Measurements from ENCODE around the gene UNKL. TPM values are rescaled to one million over a fixed set of nuclear protein-coding genes. Genes with fewer than 3 reads are reported as not detected.

The UNKL gene
- total RNA-seq, 4 donors from 2014 or later: 31.8 to 38.8 (median 35.8) TPM

- H3K4me3 ChIP-seq: no peak overlapping the region
- in situ Hi-C loops (cut with MboI; ENCODE audit: low sequenced_read_pairs in 4 of 4) (no loop called here), intact Hi-C loops (cut with DNase I; ENCODE audit: low total_unique reads) (no loop called here)
- no peaks in the 10 kb centered on the region for H3K36me3 ChIP-seq
- no peaks in the 10 kb centered on the region for H3K9me3 ChIP-seq
- no peak for TF ChIP-seq CTCF (IDR thresholded peaks at IDR 0.05 in 4 of 5, conservative IDR thresholded peaks at IDR 0.05 in 1 of 5)
- TF ChIP-seq POLR2A (IDR thresholded peaks at IDR 0.05): no peak
- no peaks in the 10 kb centered on the region for H3K4me1 ChIP-seq
- DNase-seq (no peak), ATAC-seq (no peak)
- H3K27me3 ChIP-seq: no peaks in the 10 kb centered on the region
- no peak overlapping the region for H3K27ac ChIP-seq
Observed at GRCh38 chr16:1436731-1437355, 22.3 kb upstream of the UNKL start.

- intact Hi-C loops (cut with DNase I; ENCODE audit: low total_unique reads): no loop called here
- no peaks in the 10 kb centered on the region for H3K36me3 ChIP-seq
- in situ Hi-C loops (cut with MboI; ENCODE audit: low sequenced_read_pairs in 4 of 4): no loop called here
- H3K27ac ChIP-seq: no peak overlapping the region
- no peaks in the 10 kb centered on the region for H3K4me1 ChIP-seq
- no peak overlapping the region for H3K4me3 ChIP-seq
- TF ChIP-seq POLR2A (IDR thresholded peaks at IDR 0.05) (no peak), CTCF (IDR thresholded peaks at IDR 0.05 in 4 of 5, conservative IDR thresholded peaks at IDR 0.05 in 1 of 5) (no peak)
- H3K9me3 ChIP-seq: no peaks in the 10 kb centered on the region
- no peak for ATAC-seq
- H3K27me3 ChIP-seq: no peaks in the 10 kb centered on the region
- no peak for DNase-seq
Observed at GRCh38 chr16:1435921-1436697, 21.6 kb upstream of the UNKL start.

GRCh38 chr16:1434644-1435592 lies 20.4 kb upstream of the UNKL start:
- Histone ChIP-seq H3K36me3 (no peaks in the 10 kb centered on the region), H3K4me1 (no peaks in the 10 kb centered on the region), H3K27ac (no peak overlapping the region), H3K9me3 (no peaks in the 10 kb centered on the region), H3K4me3 (no peak overlapping the region), H3K27me3 (no peaks in the 10 kb centered on the region)
- TF ChIP-seq CTCF (IDR thresholded peaks at IDR 0.05 in 4 of 5, conservative IDR thresholded peaks at IDR 0.05 in 1 of 5) (no peak), POLR2A (IDR thresholded peaks at IDR 0.05) (no peak)
- intact Hi-C loops (cut with DNase I; ENCODE audit: low total_unique reads): no loop called here
- DNase-seq (no peak), ATAC-seq (no peak)
- in situ Hi-C loops (cut with MboI; ENCODE audit: low sequenced_read_pairs in 4 of 4): no loop called here

GRCh38 chr16:1433756-1434155 lies 19.3 kb upstream of the UNKL start:
- intact Hi-C loops (cut with DNase I; ENCODE audit: low total_unique reads) (no loop called here), in situ Hi-C loops (cut with MboI; ENCODE audit: low sequenced_read_pairs in 4 of 4) (no loop called here)
- Histone ChIP-seq H3K27ac (no peak overlapping the region), H3K27me3 (no peaks in the 10 kb centered on the region), H3K4me3 (no peak overlapping the region), H3K36me3 (no peaks in the 10 kb centered on the region), H3K9me3 (no peaks in the 10 kb centered on the region), H3K4me1 (no peaks in the 10 kb centered on the region)
- ATAC-seq (no peak), DNase-seq (no peak)
- TF ChIP-seq CTCF (IDR thresholded peaks at IDR 0.05 in 4 of 5, conservative IDR thresholded peaks at IDR 0.05 in 1 of 5) (no peak), POLR2A (IDR thresholded peaks at IDR 0.05) (no peak)
